CD14-positive monocyte (primary cell): ENCODE data around the gene GFM1. TPM values are rescaled to one million over a fixed set of nuclear protein-coding genes. Genes with fewer than 3 reads are reported as not detected.

Experiments used
- DNase-seq, 3 donors: peaks; one replicate each; pipeline ENCODE4 v3.0.0-alpha.2; 2011 to 2022
- H2AFZ ChIP-seq: 2 replicates; pipeline ENCODE4 v1.6.0; 2012; ENCODE audit warnings: mild to moderate bottlenecking, low read depth, low read length, inconsistent platforms; ENCODE audit not compliant: insufficient read depth, poor library complexity, severe bottlenecking
- H3K27ac ChIP-seq, 2 donors: 1 replicate in 1 of 2; 2 replicates in 1 of 2; pipeline ENCODE4 v1.5.1; 2012 to 2013; ENCODE audit warnings: low read length in 2 of 2, control low read depth in 1 of 2, inconsistent platforms in 1 of 2, low read depth in 1 of 2, mild to moderate bottlenecking in 1 of 2
- H3K27me3 ChIP-seq, 2 donors: one replicate each; pipeline versions ENCODE4 v1.6.0 to v1.6.1; 2011 to 2013; ENCODE audit warnings: low read length in 2 of 2; ENCODE audit not compliant: control insufficient read depth in 2 of 2, insufficient read depth in 2 of 2
- H3K36me3 ChIP-seq, 2 donors: replicated peaks in 1 of 2; 1 replicate in 1 of 2; 2 replicates in 1 of 2; pipeline versions ENCODE4 v1.5.1 to v1.6.1; 2012 to 2013; ENCODE audit warnings: low read length in 2 of 2, control low read depth in 1 of 2, inconsistent platforms in 1 of 2, mild to moderate bottlenecking in 1 of 2; ENCODE audit not compliant: insufficient read depth in 2 of 2, control insufficient read depth in 1 of 2
- H3K4me1 ChIP-seq, 2 donors: 1 replicate in 1 of 2; 2 replicates in 1 of 2; pipeline versions ENCODE4 v1.5.1 to v1.6.1; 2012 to 2013; ENCODE audit warnings: low read length in 2 of 2, control low read depth in 1 of 2, inconsistent platforms in 1 of 2, mild to moderate bottlenecking in 1 of 2, moderate library complexity in 1 of 2; ENCODE audit not compliant: insufficient read depth in 2 of 2, control insufficient read depth in 1 of 2
- H3K4me2 ChIP-seq: replicated peaks from 2 replicates; pipeline ENCODE3; 2012; ENCODE audit warnings: low read length, moderate library complexity, mild to moderate bottlenecking; ENCODE audit not compliant: poor library complexity, severe bottlenecking; ENCODE audit errors: extremely low read depth
- H3K4me3 ChIP-seq, 3 experiments: fragments of 200-600 bp in 1 of 3; sonication (generic) in 1 of 3; replicated peaks in 1 of 3; 1 replicate in 2 of 3; 2 replicates in 1 of 3; pipeline ENCODE4 v1.5.1; 2011 to 2013; ENCODE audit warnings: low read length in 3 of 3, mild to moderate bottlenecking in 3 of 3, control low read depth in 2 of 3, low read depth in 2 of 3, inconsistent platforms in 1 of 3, moderate library complexity in 1 of 3
- H3K79me2 ChIP-seq: 2 replicates; pipeline ENCODE4 v1.6.0; 2012; ENCODE audit warnings: mild to moderate bottlenecking, control low read depth, inconsistent platforms, low read length, moderate library complexity; ENCODE audit not compliant: insufficient read depth
- H3K9ac ChIP-seq: 2 replicates; pipeline ENCODE4 v1.6.0; 2017; ENCODE audit warnings: low read length, mild to moderate bottlenecking; ENCODE audit not compliant: insufficient read depth, poor library complexity, severe bottlenecking
- H3K9me3 ChIP-seq, 2 donors: replicated peaks in 1 of 2; 1 replicate in 1 of 2; 2 replicates in 1 of 2; pipeline versions ENCODE4 v1.5.1 to v1.6.1; 2012 to 2013; ENCODE audit warnings: low read length in 2 of 2, control low read depth in 1 of 2; ENCODE audit not compliant: control insufficient read depth in 1 of 2, insufficient read depth in 1 of 2
- H4K20me1 ChIP-seq: 2 replicates; pipeline ENCODE4 v1.6.0; 2012; ENCODE audit warnings: mild to moderate bottlenecking, low read length, control low read depth, moderate library complexity; ENCODE audit not compliant: insufficient read depth
- H3K27ac Mint-ChIP-seq, 7 donors: one replicate each; pipeline ENCODE4 v1.8.0; 2020; ENCODE audit warnings: mild to moderate bottlenecking in 7 of 7, mixed read lengths in 7 of 7, moderate library complexity in 6 of 7, inconsistent platforms in 2 of 7
- H3K27me3 Mint-ChIP-seq, 3 donors: one replicate each; pipeline ENCODE4 v1.8.0; 2021 to 2022; ENCODE audit warnings: low read depth in 3 of 3, mild to moderate bottlenecking in 3 of 3, mixed read lengths in 3 of 3, moderate library complexity in 3 of 3, inconsistent platforms in 1 of 3
- H3K36me3 Mint-ChIP-seq, 2 donors: one replicate each; pipeline ENCODE4 v1.8.0; 2020; ENCODE audit warnings: mixed read lengths in 2 of 2, inconsistent platforms in 1 of 2, mild to moderate bottlenecking in 1 of 2
- H3K4me1 Mint-ChIP-seq: one replicate; pipeline ENCODE4 v1.8.0; 2020; ENCODE audit warnings: mild to moderate bottlenecking, mixed read lengths
- H3K4me3 Mint-ChIP-seq, 2 donors: one replicate each; pipeline ENCODE4 v1.8.0; 2020; ENCODE audit warnings: mild to moderate bottlenecking in 2 of 2, mixed read lengths in 2 of 2, moderate library complexity in 1 of 2
- H3K9me3 Mint-ChIP-seq, 7 donors: one replicate each; pipeline ENCODE4 v1.8.0; 2020 to 2022; ENCODE audit warnings: mixed read lengths in 7 of 7, mild to moderate bottlenecking in 6 of 7, moderate library complexity in 6 of 7, inconsistent platforms in 2 of 7
- CTCF ChIP-seq: fragments of 200-600 bp; IDR thresholded peaks from one replicate; pipeline ENCODE4 v1.8.0; 2022; ENCODE audit warnings: antibody characterized with exemption, mild to moderate bottlenecking
- WGBS: methylation state at CpG from one replicate; pipeline ENCODE4 v1.1.5; 2013; ENCODE audit warnings: missing lambda C conversion rate; ENCODE audit not compliant: insufficient coverage; 5-methylcytosine and 5-hydroxymethylcytosine counted together
- intact Hi-C, 2 donors: fragments of 100-400 bp; cut with micrococcal nuclease; formaldehyde crosslinking; loops; one replicate each; pipeline versions ENCODE4 v1.15.0 to v1.15.1; 2023
- polyA plus RNA-seq, 3 donors: library from polyadenylated mRNA; depleted of rRNA in 1 of 3; unstranded in 2 of 3; stranded (reverse) in 1 of 3; fragments of 300-500 nt in 2 of 3; fragments of >200 nt in 1 of 3; fragmentation: Illumina TruSeq in 2 of 3; gene quantifications; 1 replicate in 2 of 3; 2 replicates in 1 of 3; pipeline ENCODE4 v1.2.3, GENCODE V29; 2012 to 2021

GFM1 gene
- polyA plus RNA-seq, 3 donors = 11.2 to 21.3 (median 18.5) TPM

- Mint-ChIP-seq H3K4me3 (peak within 1 kb of the TSS; percentile 92 to 97), H3K4me1 (peaks cover 19% of the 10 kb centered on the region), H3K27me3 (no peaks in the 10 kb centered on the region), H3K9me3 (no peaks in the 10 kb centered on the region), H3K36me3 (peaks cover 40 to 43% of the 10 kb centered on the region in 2 donors), H3K27ac (peak within 1 kb of the TSS; percentile 74 to 92 (median 88))
- TF ChIP-seq CTCF = peak; percentile 48
- DNase-seq = peak; percentile 50 to 58 (median 57)
- Histone ChIP-seq H3K36me3 (peaks cover 23 to 34% of the 10 kb centered on the region in 2 donors), H3K27ac (peak within 1 kb of the TSS; percentile 35 to 83), H3K9ac (peak within 1 kb of the TSS; percentile 67), H3K9me3 (no peaks in the 10 kb centered on the region), H3K4me3 (peak within 1 kb of the TSS; percentile 45 to 87 (median 56)), H2AFZ (peak within 1 kb of the TSS; percentile 89), H3K27me3 (no peaks in the 10 kb centered on the region), H3K4me2 (peak within 1 kb of the TSS; percentile 81), H4K20me1 (no peaks in the 10 kb centered on the region), H3K79me2 (peaks cover 4% of the 10 kb centered on the region), H3K4me1 (peaks cover 13 to 16% of the 10 kb centered on the region in 2 donors)
- 0% methylated on average over 17 of the region's 30 CpGs for WGBS
- intact Hi-C loops = no loop called here
Observed at GRCh38 chr3:158672215-158673176, 28.2 kb downstream of the GFM1 start, which contains the start of gene LXN. LXN (minus strand) TSS chr3:158672648; CDS start chr3:158672478, 170 bp downstream.

- Histone ChIP-seq H4K20me1 (no peaks in the 10 kb centered on the region), H3K4me3 (no peak overlapping the region), H3K79me2 (no peaks in the 10 kb centered on the region), H3K27me3 (no peaks in the 10 kb centered on the region), H3K27ac (no peak overlapping the region), H3K4me1 (no peaks in the 10 kb centered on the region), H3K4me2 (no peak overlapping the region), H3K9ac (no peak overlapping the region), H3K9me3 (no peaks in the 10 kb centered on the region), H3K36me3 (peaks cover 23 to 54% of the 10 kb centered on the region in 2 donors), H2AFZ (no peak overlapping the region)
- no peak overlapping the region for H3K4me3 Mint-ChIP-seq
- no peak for DNase-seq
- no peaks in the 10 kb centered on the region for H3K9me3 Mint-ChIP-seq
- intact Hi-C loops = no loop called here
- no peak for TF ChIP-seq CTCF
- no peak overlapping the region for H3K27ac Mint-ChIP-seq
- H3K4me1 Mint-ChIP-seq = no peaks in the 10 kb centered on the region
- peaks cover 32 to 40% of the 10 kb centered on the region in 2 donors for H3K36me3 Mint-ChIP-seq
- WGBS = no CpG with 5 or more reads among the region's 2 CpGs
- H3K27me3 Mint-ChIP-seq = no peaks in the 10 kb centered on the region
Observed at GRCh38 chr3:158678687-158679086, 34.4 kb downstream of the GFM1 start.
